Measurements from ENCODE around the gene COL4A2. TPM values are rescaled to one million over a fixed set of nuclear protein-coding genes. Genes with fewer than 3 reads are reported as not detected.

The COL4A2 gene
- total RNA-seq, 1 experiment from 2014 or later = 1.6 TPM

GRCh38 chr13:110421061-110421460 is 114.0 kb downstream of the COL4A2 start:
- RAD21 ChIA-PET (ENCODE audit: low non-redundant PET in 1 of 2, low total read pairs in 2 of 2, uncharacterized antibody in 2 of 2, unreplicated experiment in 2 of 2) = no interaction called here
- H3K4me1 ChIP-seq (ENCODE audit: control insufficient read depth in 1 of 2, insufficient read depth in 2 of 2, low read length in 2 of 2) = no peaks in the 10 kb centered on the region
- no TSS peak for BruUV-seq (replicated peaks)

More at GRCh38 chr13:110421061-110421460, 114.0 kb downstream of the COL4A2 start:
- Histone ChIP-seq H3K36me3 (ENCODE audit: control insufficient read depth in 1 of 2, insufficient read depth in 2 of 2, low read length in 2 of 2) (no peaks in the 10 kb centered on the region), H4K20me1 (ENCODE audit: insufficient read depth) (no peaks in the 10 kb centered on the region), H3K27ac (ENCODE audit: low read depth, low read length) (no peak overlapping the region), H2AFZ (ENCODE audit: low read depth, low read length, poor library complexity, severe bottlenecking) (no peak overlapping the region), H3K9ac (ENCODE audit: low read length) (no peak overlapping the region), H3K9me3 (ENCODE audit: control insufficient read depth in 1 of 2, insufficient read depth in 1 of 2, low read depth in 1 of 2, low read length in 2 of 2) (no peaks in the 10 kb centered on the region), H3K9me2 (ENCODE audit: insufficient read depth) (no peaks in the 10 kb centered on the region), H3K4me3 (replicated peaks in 1 of 2; ENCODE audit: low read depth in 1 of 2, low read length in 2 of 2) (no peak overlapping the region), H3K27me3 (ENCODE audit: insufficient read depth, low read length) (no peaks in the 10 kb centered on the region), H3K4me2 (ENCODE audit: low read length) (no peak overlapping the region), H3K79me2 (ENCODE audit: insufficient read depth, low read length) (no peaks in the 10 kb centered on the region)
- TF ChIP-seq ZNF274 (IDR thresholded peaks at IDR 0.05; ENCODE audit: low read depth, low read length) (no peak), ELF1 (IDR thresholded peaks at IDR 0.05; ENCODE audit: borderline replicate concordance, low read depth) (no peak), SP1 (IDR thresholded peaks at IDR 0.05; ENCODE audit: low read depth) (no peak), RAD21 (IDR thresholded peaks at IDR 0.05; ENCODE audit: low read depth) (no peak), SIN3A (IDR thresholded peaks at IDR 0.05; ENCODE audit: low read depth) (no peak), MAX (IDR thresholded peaks at IDR 0.05) (no peak), CTCF (IDR thresholded peaks at IDR 0.05 in 2 of 3, conservative IDR thresholded peaks at IDR 0.05 in 1 of 3; ENCODE audit: borderline replicate concordance in 1 of 3, insufficient read depth in 1 of 3, low read depth in 2 of 3, low read length in 2 of 3) (no peak), EZH2 (IDR thresholded peaks at IDR 0.05) (no peak), ATF3 (IDR thresholded peaks at IDR 0.05) (no peak), EZH2phosphoT487 (IDR thresholded peaks at IDR 0.05; ENCODE audit: borderline replicate concordance) (no peak), YY1 (IDR thresholded peaks at IDR 0.05; ENCODE audit: extremely low read depth, insufficient replicate concordance, low read depth, low read length) (no peak), EGR1 (IDR thresholded peaks at IDR 0.05; ENCODE audit: low read depth) (no peak)
- CTCF ChIA-PET = no interaction called here
- DNase-seq (ENCODE audit: low read depth, low spot score) = no peak
- intact Hi-C loops (cut with micrococcal nuclease) = no loop called here
- POLR2A ChIA-PET = no interaction called here
- no peak for ATAC-seq
